Endometrial microvascular endothelial cells (primary cell): ENCODE measurements around the gene ARHGEF28. TPM values are rescaled to one million over a fixed set of nuclear protein-coding genes. Genes with fewer than 3 reads are reported as not detected.

Source experiments
- in situ Hi-C: cut with HindIII; loops from 2 replicates; pipeline ENCODE4 v1.10.0; 2017; ENCODE audit warnings: low sequenced_read_pairs, low pct_unique_long_range_greater_than_20kb; ENCODE audit errors: inconsistent ontology term
- total RNA-seq: library from RNA; depleted of rRNA; stranded (reverse); fragments of >200 nt; gene quantifications from one replicate; pipeline ENCODE4 v1.2.3, GENCODE V29; 2015; ENCODE audit errors: inconsistent ontology term

The ARHGEF28 gene
- total RNA-seq, 1 donor from 2014 or later: 42.9 TPM

DNA sequence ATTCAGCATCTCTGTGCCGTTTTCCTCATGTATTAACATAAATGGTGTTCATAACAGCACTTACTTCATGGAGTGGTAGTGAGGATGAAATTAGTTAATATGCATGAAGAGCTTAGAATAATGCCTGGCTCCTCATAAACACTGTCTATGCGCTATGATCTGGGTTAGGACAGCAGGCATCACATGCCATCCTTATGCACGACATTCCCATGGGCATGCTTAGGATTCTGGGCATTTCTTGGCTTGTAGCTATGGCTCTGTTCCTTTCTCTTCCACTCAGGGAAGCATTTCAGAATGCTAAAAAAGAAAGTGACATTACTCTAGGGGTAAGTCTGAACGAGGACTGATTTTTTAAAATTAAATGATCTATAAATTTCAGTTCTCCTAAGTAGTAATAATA, 349.8 kb downstream of the ARHGEF28 start:
- in situ Hi-C loops: no loop called here

DNA sequence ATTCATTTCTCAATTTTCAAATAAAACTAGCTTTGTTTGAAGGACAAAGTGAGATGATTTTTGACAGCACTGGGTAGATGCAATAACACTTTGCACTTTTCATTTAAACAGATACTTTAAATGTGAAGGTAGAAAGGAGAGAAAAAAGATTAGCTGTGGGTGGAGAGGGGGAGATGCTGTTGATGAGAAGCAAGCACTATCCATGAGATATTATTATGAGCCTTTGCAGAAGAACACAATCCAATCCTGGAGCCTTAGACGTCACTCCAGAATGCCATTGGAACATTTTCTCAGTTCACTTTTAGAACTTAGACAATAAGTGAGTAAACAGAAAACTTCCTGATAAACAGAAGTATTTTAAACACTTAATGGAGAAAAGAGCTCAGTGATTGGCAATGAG, 351.1 kb downstream of the ARHGEF28 start:
- in situ Hi-C loops: no loop called here

DNA sequence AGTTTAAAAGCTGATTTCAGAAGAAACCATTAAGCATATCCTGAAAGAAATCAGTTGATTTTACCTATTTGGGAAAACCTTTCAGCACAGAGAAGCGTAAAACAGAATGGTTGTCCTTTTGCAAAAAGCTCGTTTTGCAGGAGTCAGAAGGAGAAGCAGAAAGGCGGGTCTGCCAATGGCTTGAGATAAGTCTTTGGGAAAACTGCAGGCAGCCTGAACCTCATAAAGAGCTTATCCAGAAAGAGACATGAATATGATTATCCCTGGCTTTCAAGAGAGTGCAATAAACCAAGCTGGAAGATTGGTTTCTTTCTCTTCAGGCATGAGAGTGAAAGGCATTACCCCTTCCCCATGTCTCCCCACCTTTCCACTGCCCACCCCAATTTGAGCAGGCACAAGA, 353.3 kb downstream of the ARHGEF28 start:
- in situ Hi-C loops: no loop called here

DNA sequence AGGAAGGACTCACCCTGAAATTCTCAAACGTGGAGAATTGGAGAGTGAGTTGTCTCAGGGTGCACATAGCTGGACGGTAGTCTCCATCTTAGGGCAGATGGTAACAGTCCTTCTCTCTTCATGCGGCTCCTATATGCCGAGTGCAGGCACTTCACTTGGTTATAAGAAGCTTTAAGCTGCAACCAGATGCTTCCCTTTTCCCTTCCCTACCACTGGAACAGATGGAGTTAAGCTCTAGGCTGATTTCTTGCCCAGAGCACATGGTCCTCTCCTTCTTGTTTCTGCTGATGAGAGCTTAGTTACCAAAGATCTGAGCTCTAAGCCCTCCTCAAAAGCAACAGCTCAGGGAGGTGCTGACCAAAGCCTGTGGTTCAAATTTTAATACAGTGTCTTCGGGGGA, 355.7 kb downstream of the ARHGEF28 start:
- in situ Hi-C loops: no loop called here

DNA sequence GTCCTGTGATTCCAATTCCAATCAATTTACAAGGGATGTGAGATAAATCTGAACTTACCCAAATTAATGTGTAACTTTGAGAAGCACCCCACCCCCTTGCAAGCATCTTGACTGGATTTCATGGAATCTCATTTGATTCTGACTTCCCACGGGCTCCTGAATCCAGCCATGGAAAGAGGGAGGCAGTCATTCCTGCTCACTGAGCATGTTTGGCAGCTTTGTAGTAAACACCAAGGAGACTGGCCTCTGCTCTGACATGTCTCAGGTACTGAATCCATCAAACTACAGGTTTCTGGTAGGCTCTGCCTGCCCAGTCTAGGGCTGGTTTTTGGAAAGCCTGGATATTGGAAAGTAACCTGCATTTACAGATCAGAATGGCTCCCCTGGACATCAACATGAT, 357.6 kb downstream of the ARHGEF28 start:
- in situ Hi-C loops: no loop called here

DNA sequence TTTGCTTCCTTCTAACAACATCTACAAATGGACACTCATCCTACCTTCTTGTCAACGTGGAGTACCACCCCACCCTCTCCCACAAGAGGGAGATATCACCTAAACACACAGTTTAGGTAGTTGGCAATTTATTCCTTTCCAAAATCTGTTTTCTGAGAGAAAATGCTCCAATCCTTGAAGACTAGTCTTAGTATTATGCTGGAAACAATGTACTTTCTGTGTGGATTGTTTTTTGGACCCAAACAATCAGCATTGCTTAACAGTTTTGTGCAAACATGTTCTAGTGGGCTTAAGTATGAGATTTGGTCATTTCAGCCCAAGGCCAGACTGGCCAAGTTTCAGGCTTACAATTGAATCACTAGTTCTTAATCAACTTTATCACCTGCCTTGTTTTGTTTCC, 359.1 kb downstream of the ARHGEF28 start:
- in situ Hi-C loops: no loop called here

DNA sequence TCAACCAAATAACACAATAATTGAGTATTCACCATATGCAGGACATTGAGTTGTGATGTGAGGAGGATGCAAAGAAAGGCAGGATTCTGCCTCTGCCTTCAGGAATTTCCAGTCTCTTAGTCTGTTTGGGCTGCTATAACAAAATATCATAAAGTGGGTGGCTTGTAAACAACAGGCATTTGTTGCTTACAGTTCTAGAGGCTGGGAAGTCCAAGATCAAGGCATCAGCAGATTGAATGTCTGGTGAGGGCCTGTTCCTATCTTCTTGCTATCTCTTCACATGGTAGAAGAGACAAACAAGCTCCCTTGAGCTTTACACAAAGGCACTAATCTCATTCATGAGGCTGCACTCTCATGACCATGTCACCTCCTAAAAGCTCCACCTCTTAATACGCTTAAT, 360.7 kb downstream of the ARHGEF28 start:
- in situ Hi-C loops: no loop called here

DNA sequence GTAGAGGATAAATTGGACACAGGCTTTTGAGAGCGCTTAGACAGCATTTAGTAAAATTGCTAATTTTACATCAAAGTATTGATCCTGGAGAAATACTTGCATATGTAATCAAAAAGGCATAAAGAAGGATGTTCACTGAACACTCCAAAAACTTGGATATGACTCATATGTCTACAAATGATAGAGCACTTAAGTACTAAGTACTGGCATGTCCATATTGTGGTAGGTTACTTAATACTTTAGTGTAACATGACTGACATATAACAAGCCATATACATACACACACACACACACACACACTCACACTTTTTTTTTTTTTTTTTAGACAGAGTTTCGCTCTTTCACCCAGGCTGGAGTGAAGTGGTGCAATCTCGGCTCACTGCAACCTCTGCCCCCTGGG, 361.9 kb downstream of the ARHGEF28 start:
- in situ Hi-C loops: no loop called here

DNA sequence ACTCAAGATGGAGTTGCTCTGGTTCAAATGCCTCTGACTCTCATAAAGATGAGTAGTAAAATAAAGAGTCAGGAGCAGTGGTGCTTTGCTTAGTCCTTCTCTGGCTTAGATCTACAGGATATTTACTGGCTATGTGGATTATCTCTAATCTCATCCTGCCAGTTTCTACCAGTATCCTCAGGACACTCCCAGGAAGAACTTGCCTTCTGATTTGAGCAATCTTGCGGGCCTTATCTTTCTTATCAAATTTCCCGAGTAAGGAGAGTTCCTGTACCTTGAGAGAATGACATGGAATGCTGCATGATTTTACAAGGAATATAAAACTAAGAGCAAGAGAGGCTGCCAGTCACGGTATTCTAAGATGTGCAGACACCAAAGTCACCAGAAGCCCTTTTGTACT, 364.0 kb downstream of the ARHGEF28 start:
- in situ Hi-C loops: no loop called here

Other genes starting within 250 kb of the ARHGEF28 start
- gene FOXD1, start 177.4 kb upstream of the ARHGEF28 start, total RNA-seq: 0.09 TPM
- 527 TPM for gene BTF3, start 127.8 kb upstream of the ARHGEF28 start, total RNA-seq
- 12.0 TPM for gene ANKRA2, start 60.6 kb upstream of the ARHGEF28 start, total RNA-seq
- gene UTP15, start 60.5 kb upstream of the ARHGEF28 start, total RNA-seq: 28.2 TPM